ENCODE results near the gene PTDSS2.

DNA sequence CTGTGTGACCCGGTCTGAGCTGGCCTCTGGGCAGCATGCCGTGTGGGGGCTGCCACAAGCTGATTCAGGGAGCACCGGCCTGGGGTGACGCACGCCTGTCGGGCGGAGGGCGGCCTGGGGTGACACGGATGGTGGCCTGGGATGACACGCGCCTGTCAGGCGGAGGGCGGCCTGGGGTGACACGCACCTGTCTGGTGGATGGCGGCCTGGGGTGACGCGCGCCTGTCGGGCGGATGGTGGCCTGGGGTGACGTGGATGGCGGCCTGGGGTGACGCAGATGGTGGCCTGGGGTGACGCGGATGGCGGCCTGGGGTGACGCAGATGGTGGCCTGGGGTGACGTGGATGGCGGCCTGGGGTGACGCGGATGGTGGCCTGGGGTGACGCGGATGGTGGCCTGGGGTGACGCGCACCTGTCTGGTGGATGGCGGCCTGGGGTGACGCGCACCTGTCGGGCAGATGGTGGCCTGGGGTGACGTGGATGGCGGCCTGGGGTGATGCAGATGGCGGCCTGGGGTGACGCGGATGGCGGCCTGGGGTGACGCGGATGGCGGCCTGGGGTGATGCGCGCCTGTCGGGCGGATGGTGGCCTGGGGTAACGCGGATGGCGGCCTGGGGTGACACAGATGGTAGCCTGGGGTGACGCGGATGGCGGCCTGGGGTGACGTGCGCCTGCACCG is 21.5 kb downstream of the PTDSS2 start:
- TF ChIP-seq POLR2A (conservative IDR thresholded peaks at IDR 0.05) (no peak), ESRRA (IDR thresholded peaks at IDR 0.05; ENCODE audit: borderline replicate concordance, low read depth) (no peak), FOXK2 (conservative IDR thresholded peaks at IDR 0.05 in 1 of 2, IDR thresholded peaks at IDR 0.05 in 1 of 2; ENCODE audit: low read depth in 2 of 2) (no peak), YY1 (IDR thresholded peaks at IDR 0.05; ENCODE audit: borderline replicate concordance in 1 of 3, control insufficient read depth in 1 of 3, extremely low read depth in 1 of 3, insufficient read depth in 3 of 3, insufficient read length in 1 of 3, insufficient replicate concordance in 2 of 3, low read depth in 1 of 3, low read length in 2 of 3) (no peak), ZNF444 (CRISPR knock-in tag; IDR thresholded peaks at IDR 0.05) (no peak), RAD21 (CRISPR knock-in tag; conservative IDR thresholded peaks at IDR 0.05 in 1 of 2, IDR thresholded peaks at IDR 0.05 in 1 of 2) (no peak), CHD2 (IDR thresholded peaks at IDR 0.05; ENCODE audit: low read depth, low read length) (no peak), TAF1 (IDR thresholded peaks at IDR 0.05; ENCODE audit: control insufficient read depth, extremely low read depth, insufficient read depth, low read length, severe bottlenecking) (no peak)
- TF ChIP-seq, protein P1, sequence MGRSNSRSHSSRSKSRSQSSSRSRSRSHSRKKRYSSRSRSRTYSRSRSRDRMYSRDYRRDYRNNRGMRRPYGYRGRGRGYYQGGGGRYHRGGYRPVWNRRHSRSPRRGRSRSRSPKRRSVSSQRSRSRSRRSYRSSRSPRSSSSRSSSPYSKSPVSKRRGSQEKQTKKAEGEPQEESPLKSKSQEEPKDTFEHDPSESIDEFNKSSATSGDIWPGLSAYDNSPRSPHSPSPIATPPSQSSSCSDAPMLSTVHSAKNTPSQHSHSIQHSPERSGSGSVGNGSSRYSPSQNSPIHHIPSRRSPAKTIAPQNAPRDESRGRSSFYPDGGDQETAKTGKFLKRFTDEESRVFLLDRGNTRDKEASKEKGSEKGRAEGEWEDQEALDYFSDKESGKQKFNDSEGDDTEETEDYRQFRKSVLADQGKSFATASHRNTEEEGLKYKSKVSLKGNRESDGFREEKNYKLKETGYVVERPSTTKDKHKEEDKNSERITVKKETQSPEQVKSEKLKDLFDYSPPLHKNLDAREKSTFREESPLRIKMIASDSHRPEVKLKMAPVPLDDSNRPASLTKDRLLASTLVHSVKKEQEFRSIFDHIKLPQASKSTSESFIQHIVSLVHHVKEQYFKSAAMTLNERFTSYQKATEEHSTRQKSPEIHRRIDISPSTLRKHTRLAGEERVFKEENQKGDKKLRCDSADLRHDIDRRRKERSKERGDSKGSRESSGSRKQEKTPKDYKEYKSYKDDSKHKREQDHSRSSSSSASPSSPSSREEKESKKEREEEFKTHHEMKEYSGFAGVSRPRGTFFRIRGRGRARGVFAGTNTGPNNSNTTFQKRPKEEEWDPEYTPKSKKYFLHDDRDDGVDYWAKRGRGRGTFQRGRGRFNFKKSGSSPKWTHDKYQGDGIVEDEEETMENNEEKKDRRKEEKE (IDR thresholded peaks at IDR 0.05; ENCODE audit: borderline replicate concordance in 1 of 2, control insufficient read depth in 1 of 2, low read depth in 2 of 2, low read length in 1 of 2) = no peak
- TF ChIP-seq, protein P2, sequence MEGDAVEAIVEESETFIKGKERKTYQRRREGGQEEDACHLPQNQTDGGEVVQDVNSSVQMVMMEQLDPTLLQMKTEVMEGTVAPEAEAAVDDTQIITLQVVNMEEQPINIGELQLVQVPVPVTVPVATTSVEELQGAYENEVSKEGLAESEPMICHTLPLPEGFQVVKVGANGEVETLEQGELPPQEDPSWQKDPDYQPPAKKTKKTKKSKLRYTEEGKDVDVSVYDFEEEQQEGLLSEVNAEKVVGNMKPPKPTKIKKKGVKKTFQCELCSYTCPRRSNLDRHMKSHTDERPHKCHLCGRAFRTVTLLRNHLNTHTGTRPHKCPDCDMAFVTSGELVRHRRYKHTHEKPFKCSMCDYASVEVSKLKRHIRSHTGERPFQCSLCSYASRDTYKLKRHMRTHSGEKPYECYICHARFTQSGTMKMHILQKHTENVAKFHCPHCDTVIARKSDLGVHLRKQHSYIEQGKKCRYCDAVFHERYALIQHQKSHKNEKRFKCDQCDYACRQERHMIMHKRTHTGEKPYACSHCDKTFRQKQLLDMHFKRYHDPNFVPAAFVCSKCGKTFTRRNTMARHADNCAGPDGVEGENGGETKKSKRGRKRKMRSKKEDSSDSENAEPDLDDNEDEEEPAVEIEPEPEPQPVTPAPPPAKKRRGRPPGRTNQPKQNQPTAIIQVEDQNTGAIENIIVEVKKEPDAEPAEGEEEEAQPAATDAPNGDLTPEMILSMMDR (IDR thresholded peaks at IDR 0.05 in 2 of 3, conservative IDR thresholded peaks at IDR 0.05 in 1 of 3; ENCODE audit: insufficient read depth in 2 of 3, low read depth in 1 of 3, low read length in 3 of 3) = no peak
- TF ChIP-seq, protein P3, sequence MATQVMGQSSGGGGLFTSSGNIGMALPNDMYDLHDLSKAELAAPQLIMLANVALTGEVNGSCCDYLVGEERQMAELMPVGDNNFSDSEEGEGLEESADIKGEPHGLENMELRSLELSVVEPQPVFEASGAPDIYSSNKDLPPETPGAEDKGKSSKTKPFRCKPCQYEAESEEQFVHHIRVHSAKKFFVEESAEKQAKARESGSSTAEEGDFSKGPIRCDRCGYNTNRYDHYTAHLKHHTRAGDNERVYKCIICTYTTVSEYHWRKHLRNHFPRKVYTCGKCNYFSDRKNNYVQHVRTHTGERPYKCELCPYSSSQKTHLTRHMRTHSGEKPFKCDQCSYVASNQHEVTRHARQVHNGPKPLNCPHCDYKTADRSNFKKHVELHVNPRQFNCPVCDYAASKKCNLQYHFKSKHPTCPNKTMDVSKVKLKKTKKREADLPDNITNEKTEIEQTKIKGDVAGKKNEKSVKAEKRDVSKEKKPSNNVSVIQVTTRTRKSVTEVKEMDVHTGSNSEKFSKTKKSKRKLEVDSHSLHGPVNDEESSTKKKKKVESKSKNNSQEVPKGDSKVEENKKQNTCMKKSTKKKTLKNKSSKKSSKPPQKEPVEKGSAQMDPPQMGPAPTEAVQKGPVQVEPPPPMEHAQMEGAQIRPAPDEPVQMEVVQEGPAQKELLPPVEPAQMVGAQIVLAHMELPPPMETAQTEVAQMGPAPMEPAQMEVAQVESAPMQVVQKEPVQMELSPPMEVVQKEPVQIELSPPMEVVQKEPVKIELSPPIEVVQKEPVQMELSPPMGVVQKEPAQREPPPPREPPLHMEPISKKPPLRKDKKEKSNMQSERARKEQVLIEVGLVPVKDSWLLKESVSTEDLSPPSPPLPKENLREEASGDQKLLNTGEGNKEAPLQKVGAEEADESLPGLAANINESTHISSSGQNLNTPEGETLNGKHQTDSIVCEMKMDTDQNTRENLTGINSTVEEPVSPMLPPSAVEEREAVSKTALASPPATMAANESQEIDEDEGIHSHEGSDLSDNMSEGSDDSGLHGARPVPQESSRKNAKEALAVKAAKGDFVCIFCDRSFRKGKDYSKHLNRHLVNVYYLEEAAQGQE (IDR thresholded peaks at IDR 0.05; ENCODE audit: borderline replicate concordance) = no peak
- TF ChIP-seq, protein P3 (CRISPR knock-in tag; IDR thresholded peaks at IDR 0.05; ENCODE audit: low read depth) = no peak
